Spleen (tissue), 7 donors: ENCODE measurements around the gene TMEM236.
A peak's percentile ranks its signal among the peaks of the same experiment; 100 is the strongest.

ENCODE experiments used
- CTCF ChIP-seq, 11 experiments: fragments of 200-600 bp in 7 of 11; fragments of 450-650 bp in 4 of 11; sonication (generic) in 4 of 11; IDR thresholded peaks in 8 of 11; conservative IDR thresholded peaks in 3 of 11; 1 replicate in 7 of 11; 2 replicates in 4 of 11; pipeline versions ENCODE4 v1.4.0 to v1.8.0; 2016 to 2021; ENCODE audit warnings: antibody characterized with exemption in 11 of 11, inconsistent platforms in 4 of 11, mild to moderate bottlenecking in 1 of 11
- POLR2A ChIP-seq, 3 donors: fragments of 450-650 bp; IDR thresholded peaks; one replicate each; pipeline ENCODE4 v1.5.1; 2017; ENCODE audit warnings: antibody characterized with exemption in 3 of 3, mild to moderate bottlenecking in 1 of 3
- POLR2AphosphoS5 ChIP-seq, 3 donors: sonication (generic); formaldehyde crosslinking; IDR thresholded peaks; one replicate each; pipeline ENCODE4 v1.5.1; 2017; ENCODE audit warnings: antibody characterized with exemption in 3 of 3
- donor health status: DM: no; HTN: no; CAD: no; lungs with moderate emphysema.
- donor health status: DM: no; HTN: no; CAD: no.
- donor health status: DM: no; HTN: no; CAD: no.

GRCh38 chr10:17808971-17809841 lies 57.2 kb downstream of the TMEM236 start, which contains the start of gene MRC1:
- TF ChIP-seq CTCF (IDR thresholded peaks at IDR 0.05 in 8 of 11, conservative IDR thresholded peaks at IDR 0.05 in 3 of 11) (no peak), POLR2A (IDR thresholded peaks at IDR 0.05) (no peak), POLR2AphosphoS5 (IDR thresholded peaks at IDR 0.05) (peak in 2 of 3 donors; percentile 41 to 56)
